SIG-M5 treated with dmso at 0.1 percent for 504 hours (cell line): ENCODE measurements around the gene CDH23.

Experiments
- DNase-seq: peaks from one replicate; lab custom pipeline; 2025; ENCODE audit not compliant: unreplicated experiment; lab: John Stamatoyannopoulos, UW

Gene CDH23

GRCh38 chr10:71802235-71802634 is 405.5 kb downstream of the CDH23 start:
- no peak for DNase-seq

GRCh38 chr10:71802715-71803488 is 406.2 kb downstream of the CDH23 start:
- no peak for DNase-seq

- DNase-seq = peak; percentile 51
Observed at GRCh38 chr10:71804077-71804476, 407.4 kb downstream of the CDH23 start.

- no peak for DNase-seq
Observed at GRCh38 chr10:71805776-71806703, 409.3 kb downstream of the CDH23 start.

GRCh38 chr10:71806704-71807556 is 410.2 kb downstream of the CDH23 start:
- DNase-seq = no peak

- DNase-seq = no peak
Observed at GRCh38 chr10:71807557-71808510, 411.1 kb downstream of the CDH23 start.

- no peak for DNase-seq
Observed at GRCh38 chr10:71809628-71810027, 412.9 kb downstream of the CDH23 start.

- no peak for DNase-seq
Observed at GRCh38 chr10:71810048-71810750, 413.5 kb downstream of the CDH23 start.

- DNase-seq = no peak
Observed at GRCh38 chr10:71811351-71811750, 414.6 kb downstream of the CDH23 start.

- peak; percentile 12 for DNase-seq
Observed at GRCh38 chr10:71812016-71812912, 415.5 kb downstream of the CDH23 start.

- no peak for DNase-seq
Observed at GRCh38 chr10:71812913-71813590, 416.3 kb downstream of the CDH23 start.

- DNase-seq = no peak
Observed at GRCh38 chr10:71814922-71815411, 418.2 kb downstream of the CDH23 start.

- DNase-seq = no peak
Observed at GRCh38 chr10:71815515-71816130, 418.9 kb downstream of the CDH23 start.

GRCh38 chr10:71816421-71816851 is 419.7 kb downstream of the CDH23 start:
- no peak for DNase-seq

- no peak for DNase-seq
Observed at GRCh38 chr10:71816936-71817618, 420.4 kb downstream of the CDH23 start.

- no peak for DNase-seq
Observed at GRCh38 chr10:71817831-71818655, 421.3 kb downstream of the CDH23 start.
